GM04504 (cell line): ENCODE data around the gene OGFOD1.
A peak's percentile ranks its signal among the peaks of the same experiment; 100 is the strongest.

Experiments used
- DNase-seq: peaks from one replicate; pipeline ENCODE4 v3.0.0-alpha.2; 2012; ENCODE audit warnings: low read depth

Gene OGFOD1

DNA sequence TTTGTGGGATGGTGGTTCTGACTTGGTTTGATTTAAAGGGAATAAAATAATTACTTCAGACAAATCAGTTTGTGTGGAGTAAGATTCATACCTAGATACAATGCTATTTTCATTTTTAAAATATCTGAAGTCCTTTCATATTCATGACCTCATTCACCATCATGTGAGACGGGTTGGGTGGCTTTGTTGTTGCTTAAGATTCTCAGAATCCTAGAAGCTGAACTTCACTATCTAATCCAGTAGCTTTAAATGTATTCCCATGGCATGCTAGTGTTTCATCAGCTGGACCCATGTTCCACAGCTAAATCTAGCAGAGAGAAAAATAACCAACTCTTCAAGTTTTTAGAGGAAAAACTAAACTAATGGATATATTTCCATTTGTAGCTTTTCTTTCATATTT is 23.3 kb upstream of the OGFOD1 start:
- DNase-seq: no peak

DNA sequence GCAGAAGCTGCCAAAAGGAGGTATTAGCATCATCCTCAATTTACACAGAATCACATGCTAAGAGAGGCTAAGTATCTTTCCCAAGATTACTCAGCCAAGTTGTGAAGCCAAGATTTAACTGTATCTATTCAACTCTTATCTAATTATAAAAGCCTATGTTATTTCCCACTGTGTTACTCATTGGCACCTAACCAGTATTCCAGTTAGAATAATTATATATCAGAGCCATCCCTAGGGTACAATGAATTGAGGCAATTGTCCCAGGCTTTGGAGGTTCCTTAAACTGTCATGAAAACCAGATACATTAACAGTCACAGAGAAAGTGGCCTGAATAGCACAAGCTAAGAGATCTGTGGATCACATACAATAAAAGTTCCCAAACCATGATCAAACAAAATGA is 15.1 kb upstream of the OGFOD1 start:
- DNase-seq: no peak

DNA sequence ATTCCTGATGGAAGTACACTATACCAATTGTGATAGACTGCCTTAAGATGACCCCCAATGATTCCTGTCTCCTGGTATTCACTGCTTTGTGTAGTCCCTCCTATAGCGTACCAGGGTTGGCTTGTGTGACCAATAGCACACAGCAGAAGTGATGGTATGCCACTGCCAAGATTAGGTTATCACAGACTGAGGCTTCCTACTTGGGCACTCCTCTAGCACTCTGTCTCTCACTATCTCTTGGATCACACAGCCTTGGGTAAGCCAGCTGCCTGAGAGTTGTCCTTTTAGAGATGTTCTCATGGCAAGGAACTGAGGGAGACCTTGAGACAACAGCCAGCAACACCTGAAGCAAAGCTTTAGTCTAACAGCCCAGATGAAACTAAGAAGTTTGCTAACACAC is 13.3 kb upstream of the OGFOD1 start:
- DNase-seq: no peak

DNA sequence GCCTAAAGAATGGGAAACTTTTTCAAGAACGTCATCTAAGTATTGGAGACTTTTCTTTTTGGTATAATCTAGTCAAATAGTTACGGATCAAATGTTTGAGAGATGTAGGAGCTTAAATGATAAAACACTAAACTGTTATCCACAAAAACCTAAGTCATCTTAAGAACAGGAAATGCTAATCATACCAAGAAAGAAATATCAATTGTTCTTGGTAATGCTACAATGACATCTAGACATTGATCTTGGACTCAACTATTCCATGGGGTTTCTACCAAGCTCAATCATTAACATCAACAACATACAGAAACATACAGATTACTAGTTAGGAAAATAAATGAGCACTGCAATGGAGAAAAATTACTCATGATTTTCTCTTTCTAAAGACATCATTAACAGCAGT is 4.1 kb upstream of the OGFOD1 start:
- no peak for DNase-seq

DNA sequence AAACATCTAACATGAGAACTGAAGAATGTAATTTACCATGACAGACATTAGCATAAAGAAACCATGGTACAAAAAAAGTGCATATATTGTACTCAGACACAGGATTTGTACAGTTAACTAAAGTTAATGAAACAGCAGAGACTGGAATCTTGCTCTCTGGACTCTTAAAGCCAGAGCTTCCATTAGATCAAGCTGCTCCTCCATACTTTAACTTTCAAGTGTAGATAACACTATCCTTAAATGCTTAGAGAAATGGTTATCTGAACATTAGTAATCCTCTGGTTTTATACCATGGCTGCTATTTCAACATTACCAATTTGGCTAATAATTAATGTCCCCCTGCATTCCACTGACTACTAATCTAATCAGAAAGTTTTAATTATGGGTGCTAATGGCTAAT is 3.3 kb upstream of the OGFOD1 start:
- DNase-seq: no peak

DNA sequence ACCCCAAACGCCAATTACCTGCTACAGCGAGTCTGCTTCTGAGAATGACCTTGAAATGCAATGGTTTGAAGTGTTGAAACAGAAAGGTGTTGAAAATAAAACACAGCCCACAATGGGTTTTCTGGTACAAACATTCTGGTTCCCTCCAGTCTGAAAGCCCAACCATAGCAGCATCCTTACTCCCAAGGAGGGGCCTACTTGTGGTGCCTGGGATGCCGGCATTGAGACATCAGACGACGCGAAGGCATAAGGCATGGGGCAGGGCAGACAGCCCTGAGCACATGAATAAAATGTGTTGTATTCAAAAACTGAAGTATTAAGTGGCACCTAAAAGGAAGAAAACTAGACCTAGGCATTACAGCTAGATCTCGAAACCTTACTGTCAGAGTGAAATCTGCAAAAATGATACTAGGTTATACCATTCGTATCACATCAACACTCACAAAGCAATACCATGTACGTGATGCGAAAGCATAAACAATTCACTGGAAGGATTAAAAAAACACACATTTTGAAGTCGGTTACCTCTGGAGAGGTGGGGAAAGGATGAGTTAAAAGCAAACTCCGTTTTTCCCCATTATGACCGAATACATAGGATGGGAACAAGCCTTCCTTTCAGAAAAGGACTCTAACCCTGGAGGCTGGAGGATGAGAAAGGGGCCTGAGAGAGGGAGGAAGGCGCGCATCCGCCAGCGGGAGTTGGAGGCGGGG is 924 bp upstream of the OGFOD1 start:
- DNase-seq: no peak

DNA sequence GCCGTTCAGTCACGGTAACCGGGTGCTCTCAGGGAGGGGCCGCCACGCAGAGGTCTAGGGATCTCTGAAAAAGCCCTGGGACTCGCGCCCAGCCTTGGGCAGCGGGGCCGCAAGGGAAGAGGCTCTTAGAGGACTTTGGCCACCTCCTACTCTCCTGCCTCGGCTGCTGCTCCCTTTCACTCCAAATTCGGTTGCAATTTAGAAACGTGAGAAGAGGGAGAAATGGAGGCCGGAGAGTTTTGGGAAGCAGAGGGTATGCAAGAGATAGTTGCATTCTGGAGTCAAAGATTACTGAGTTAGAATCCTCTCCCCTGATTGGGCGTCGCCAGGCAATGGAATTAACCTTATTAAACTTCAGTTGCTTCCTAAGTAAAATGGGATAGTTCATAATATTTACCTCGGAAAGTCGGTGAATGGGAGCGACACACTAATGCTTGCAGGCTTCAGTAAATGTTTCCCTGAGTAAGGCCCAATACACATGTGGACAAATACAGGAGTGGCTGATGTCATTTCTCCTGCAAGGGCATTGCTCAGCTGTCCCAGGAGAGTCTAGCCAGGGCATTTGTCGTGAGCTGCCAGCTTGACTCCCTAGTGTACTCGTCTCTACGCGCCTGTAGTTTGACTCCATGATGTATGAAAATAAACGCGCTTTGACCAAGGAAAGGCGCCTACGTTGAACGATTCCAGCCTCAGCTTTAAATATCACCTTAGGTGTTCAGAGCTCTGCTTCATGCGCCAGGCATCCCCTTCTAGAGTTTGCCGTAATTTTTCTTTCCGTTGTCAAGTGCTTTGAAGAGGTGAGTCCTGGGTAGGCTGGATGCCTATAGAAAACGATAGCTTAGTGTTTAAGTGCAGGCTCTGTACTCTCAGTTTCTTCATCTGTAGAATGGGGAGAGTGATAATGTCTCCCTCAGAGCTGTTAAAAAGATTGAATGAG is 667 bp downstream of the OGFOD1 start:
- peak; percentile 20 for DNase-seq

DNA sequence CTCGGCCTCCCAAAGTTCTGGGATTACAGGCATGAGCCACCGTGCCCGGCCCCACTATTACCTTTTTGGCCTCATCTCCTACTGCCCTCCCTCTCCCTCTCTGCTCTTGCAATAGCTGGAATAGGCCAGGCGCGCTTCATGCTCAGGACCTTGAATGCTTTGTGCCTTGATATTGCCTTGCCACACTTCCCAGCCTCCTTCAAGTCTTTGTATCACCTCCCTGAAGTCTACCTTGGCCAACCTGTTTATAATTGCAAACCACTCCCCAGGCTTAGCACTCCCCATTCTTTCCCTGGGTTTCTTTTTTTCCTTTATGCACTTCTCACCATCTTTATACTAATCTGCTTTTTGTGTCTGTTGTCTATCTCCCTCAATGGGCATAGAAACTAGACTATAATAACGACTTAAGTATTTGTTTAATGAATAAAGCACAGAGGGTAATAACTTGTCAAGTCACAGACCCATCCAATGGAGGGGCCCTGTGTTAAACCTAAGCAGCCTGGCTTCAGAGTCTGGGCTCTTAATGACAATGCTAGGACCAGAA is 6.6 kb downstream of the OGFOD1 start:
- no peak for DNase-seq

DNA sequence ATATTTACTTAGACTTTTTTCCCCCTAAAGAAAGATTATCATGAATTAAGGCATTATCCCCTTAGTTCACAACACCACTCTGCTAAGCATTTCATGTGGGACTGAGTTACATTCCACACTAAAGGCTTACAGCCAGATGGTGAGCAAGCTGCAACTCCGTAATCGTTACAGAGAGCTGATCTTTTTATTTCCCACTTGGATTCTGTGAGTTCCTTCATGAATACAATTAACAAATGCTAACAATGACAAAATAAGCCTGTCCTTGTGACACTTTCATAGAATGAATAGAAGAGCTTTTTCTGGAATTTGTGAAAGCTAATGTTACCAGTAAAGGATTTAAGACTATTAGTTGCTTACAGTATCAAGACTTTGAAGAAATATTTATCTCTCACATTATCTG is 8.7 kb downstream of the OGFOD1 start:
- no peak for DNase-seq

DNA sequence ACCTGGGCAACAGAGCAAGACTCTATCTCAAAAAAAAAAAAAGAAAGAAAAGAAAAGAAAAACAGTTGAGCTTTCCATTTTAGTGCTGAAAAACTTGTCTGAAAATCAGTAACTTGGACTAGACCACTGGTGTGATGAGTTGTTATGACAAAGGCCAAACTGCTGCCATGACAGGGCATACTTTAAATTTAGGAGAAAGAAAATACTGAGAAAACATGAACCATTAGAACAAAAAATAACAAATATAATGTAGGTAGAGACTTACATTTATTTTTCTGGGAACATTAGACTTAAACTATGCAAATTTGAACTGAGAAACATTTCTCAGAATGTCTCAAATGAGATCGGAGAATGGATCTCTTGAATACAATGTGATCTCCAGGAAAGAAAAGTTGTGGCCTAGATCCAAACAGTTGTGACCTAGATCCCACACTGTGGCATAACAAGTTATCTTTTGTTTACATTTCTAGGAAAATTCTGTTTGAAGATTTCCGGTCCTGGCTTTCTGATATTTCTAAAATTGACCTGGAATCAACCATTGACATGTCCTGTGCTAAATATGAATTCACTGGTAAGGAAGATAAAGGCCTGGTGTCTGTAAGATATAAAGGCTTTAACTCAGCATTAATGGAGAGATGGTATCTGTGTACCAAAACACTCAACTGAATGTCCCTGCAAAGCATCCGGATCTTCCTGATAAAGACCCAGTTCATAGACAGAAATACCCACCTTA is 10.9 kb downstream of the OGFOD1 start:
- no peak for DNase-seq

DNA sequence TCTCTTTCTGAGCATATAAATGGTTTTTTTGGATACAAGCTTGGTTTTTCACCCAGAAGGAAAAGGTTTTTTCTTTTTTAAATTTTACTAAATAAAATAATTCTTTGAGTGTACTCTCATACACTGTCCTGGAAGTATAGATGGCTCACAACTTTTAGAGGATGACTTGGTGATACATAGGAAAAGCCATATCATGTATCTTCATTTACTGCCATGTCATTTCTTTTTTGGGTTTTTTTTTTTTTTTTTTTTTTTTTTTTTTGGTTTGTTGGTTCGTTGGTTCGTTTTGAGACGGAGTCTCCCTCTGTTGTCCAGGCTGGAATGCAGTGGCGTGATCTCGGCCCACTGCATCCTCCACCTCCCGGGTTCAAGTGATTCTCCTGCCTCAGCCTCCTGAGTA is 11.8 kb downstream of the OGFOD1 start:
- no peak for DNase-seq

DNA sequence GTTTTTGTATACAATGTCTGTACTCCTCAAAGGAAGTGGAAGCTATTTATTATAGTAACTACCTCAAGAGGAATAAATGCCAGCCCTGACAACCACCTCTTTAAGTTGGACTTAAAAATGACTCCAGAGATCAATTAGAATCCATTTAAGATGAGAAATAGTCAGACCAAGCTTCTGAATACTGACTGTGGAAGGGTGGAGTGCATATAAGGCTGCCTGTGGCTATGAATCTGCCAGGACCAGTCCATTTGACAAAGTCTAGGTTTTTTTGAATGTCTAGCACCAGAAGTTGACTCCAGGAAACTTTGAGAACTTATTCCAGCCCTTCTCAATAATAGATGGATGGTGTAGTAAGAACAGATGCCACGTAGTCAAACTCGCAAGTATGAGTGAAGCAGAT is 15.0 kb downstream of the OGFOD1 start:
- DNase-seq: no peak

DNA sequence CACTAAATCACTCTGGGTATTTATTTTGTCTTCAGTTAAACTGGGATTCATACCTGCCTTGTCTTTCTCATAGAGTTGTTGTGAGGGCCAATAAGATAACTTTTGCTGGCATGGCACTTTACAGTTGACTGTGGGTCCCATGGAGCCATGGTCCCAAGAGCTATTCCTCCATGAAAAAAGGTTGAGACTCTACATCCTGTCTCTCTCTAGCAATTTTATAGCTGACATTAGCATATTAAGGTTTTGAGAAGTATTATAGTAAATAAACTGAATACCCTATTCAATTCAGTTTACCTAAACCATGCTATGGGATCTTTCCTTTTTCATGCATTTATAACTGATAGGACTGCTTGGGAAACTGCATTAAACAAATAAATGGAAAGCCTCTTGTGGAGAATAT is 17.4 kb downstream of the OGFOD1 start:
- no peak for DNase-seq

DNA sequence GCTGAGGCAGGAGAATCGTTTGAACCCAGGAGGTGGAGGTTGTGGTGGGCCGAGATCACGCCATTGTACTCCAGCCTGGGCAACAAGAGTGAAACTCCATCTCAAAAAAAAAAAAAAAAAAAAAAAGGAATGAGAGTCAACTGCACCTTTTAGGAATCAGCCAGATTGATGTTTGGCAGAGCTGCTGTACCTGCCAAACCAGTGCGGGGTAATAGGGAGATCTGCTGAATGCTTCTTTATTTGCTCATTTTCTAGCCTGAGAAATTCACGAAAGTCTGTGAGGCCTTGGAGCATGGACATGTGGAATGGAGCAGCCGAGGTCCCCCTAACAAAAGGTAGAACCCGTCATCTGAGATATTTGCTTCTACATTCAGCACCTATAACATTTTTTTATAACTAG is 18.4 kb downstream of the OGFOD1 start:
- no peak for DNase-seq

DNA sequence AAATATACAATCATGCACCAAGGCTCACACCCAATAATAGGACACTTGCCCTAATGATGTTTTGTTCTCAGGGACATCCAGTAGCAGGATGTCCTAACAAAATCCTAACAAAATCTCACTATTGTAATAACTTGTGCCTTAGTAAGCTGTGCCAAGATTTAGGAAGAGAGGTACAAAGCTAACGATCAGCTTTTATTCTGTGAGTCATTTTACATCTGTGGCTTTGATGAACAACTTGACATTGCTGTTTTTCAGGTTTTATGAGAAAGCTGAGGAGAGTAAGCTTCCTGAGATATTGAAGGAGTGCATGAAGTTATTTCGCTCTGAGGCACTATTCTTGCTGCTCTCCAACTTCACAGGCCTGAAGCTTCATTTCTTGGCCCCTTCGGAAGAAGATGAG is 18.9 kb downstream of the OGFOD1 start:
- no peak for DNase-seq

DNA sequence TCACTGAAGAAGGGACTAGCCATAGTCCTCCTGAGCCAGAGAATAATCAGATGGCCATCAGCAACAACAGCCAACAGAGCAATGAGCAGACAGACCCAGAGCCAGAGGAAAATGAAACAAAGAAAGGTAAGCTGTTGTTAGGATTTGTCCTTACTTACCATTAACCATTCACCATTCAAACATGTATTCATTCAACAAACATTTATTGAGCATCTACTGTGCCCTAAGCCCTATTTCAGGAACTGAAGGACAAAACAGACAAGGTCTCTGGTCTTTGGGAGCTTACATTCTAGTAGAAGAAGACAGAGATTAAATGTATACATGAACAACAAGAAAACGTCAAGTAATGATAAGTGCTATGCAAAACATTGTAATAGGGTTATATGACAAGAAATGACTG is 19.3 kb downstream of the OGFOD1 start:
- no peak for DNase-seq

DNA sequence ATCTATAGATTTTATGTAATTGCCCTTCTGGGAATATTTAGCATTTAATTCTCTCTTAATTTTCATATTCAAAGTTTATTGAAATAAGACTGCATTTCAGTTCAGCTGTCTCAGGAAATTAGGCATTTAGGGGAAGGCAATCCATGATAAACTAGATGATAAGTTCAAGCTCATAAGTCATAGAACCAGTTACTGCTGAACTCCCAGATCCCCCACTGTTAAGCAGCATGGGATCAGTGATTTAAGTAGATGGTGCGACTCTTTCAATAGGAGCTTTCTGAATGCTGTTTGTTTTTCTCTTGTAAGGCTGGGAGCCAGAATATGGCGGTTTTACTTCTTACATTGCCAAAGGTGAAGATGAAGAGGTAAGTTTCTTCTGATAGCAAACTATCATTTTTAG is 23.8 kb downstream of the OGFOD1 start:
- DNase-seq: no peak

DNA sequence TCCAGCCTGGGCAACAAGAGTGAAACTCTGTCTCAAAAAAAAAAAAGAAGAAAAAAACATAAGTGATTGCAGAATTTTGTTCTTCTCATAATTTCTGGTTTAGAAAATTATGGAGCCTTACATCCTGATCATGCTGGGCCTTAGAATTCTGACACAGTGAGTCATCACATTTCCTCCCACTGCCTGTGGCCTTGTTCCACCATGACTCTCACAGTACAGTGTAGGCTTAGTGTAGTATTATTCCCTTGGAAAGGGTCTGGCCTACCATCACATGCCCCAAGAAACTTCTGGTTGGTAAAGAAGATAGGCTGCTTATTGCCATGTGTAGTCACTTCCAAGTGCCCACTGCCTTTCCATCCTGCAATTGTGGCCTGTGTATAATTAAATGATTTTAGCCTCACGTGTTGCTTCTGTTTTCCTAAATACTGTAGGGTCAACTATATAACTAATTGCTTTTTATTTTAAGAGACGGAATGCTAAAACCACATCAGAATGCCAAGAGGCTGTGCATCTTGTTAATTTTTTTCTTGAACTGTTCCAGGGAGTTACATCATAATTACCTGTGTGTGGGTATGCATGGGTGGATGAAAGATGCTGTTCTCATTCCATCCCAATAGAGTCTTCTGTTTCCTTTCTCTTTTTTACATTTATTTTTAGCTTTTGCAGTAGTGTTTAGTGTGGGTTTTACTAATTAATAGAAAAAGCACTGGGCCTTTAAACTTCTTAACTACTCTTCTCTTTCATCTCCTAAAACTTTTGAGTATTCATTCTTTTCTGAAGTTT is 25.9 kb downstream of the OGFOD1 start:
- peak; percentile 69 for DNase-seq

DNA sequence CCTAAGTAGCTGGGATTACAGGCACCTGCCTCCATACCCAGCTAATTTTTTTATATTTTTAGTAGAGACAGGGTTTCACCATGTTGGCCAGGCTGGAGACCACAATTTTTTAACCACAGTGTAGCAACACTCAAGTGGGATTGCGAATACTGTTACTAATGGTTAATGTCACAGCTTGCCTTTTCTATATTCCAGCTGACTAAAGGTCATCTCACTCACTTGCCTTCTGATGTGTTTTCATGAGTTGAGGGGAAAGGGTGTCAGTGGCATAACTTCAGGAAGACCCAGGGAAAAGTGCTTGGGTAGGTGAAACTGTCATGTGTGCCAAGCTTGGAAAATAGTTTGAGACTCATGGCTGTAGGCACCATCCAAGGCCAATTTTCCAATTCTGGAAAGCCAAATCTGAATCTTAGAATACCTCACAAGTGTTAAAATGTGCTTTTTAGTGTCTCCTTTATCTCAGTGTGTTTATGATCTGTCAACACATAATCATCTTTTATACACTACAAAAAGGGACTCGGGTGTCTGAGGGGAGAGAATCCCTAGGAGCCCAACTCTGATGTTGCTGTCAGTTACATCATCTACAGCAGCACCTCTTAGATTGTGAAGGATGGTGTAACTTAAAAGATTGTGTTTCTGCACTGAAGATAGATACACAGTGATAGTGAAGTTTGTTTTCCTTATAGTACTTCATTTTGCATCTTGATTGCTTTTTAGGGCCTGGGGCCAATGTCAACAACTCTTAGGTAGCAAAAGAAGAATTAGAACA is 27.1 kb downstream of the OGFOD1 start:
- no peak for DNase-seq

DNA sequence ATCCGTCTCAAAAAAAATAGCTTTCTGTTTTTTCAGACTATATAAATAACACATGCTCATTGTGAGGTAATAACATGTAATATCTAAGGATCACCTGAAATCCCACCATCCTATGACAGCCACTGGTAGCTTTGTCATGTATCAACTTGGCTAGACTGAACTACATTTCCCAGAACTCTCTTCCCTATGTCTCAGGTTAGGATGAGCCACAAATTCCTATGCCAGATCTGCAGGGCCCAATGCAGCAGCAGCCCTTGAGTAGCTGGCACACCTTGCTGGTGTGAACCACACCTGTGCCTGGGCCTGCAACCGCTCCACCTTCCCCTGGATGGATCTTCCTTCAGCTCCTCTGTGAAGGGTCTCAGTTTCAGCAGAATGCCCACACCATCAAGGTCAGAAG is 28.1 kb downstream of the OGFOD1 start:
- DNase-seq: no peak
